Spleen (tissue), 7 donors: Measurements from ENCODE around the gene ADGRD1.

Source experiments
- POLR2A ChIP-seq, 3 donors: fragments of 450-650 bp; IDR thresholded peaks; one replicate each; pipeline ENCODE4 v1.5.1; 2017; ENCODE audit warnings: antibody characterized with exemption in 3 of 3, mild to moderate bottlenecking in 1 of 3
- POLR2AphosphoS5 ChIP-seq, 3 donors: sonication (generic); formaldehyde crosslinking; IDR thresholded peaks; one replicate each; pipeline ENCODE4 v1.5.1; 2017; ENCODE audit warnings: antibody characterized with exemption in 3 of 3
- TF ChIP-seq, protein P1 (sequence below), 11 experiments: fragments of 200-600 bp in 7 of 11; fragments of 450-650 bp in 4 of 11; sonication (generic) in 4 of 11; IDR thresholded peaks in 8 of 11; conservative IDR thresholded peaks in 3 of 11; 1 replicate in 7 of 11; 2 replicates in 4 of 11; pipeline versions ENCODE4 v1.4.0 to v1.8.0; 2016 to 2021; ENCODE audit warnings: antibody characterized with exemption in 11 of 11, inconsistent platforms in 4 of 11, mild to moderate bottlenecking in 1 of 11
- donor health status: DM: no; HTN: no; CAD: no; lungs with moderate emphysema.
- donor health status: DM: no; HTN: no; CAD: no.
- donor health status: DM: no; HTN: no; CAD: no.

DNA sequence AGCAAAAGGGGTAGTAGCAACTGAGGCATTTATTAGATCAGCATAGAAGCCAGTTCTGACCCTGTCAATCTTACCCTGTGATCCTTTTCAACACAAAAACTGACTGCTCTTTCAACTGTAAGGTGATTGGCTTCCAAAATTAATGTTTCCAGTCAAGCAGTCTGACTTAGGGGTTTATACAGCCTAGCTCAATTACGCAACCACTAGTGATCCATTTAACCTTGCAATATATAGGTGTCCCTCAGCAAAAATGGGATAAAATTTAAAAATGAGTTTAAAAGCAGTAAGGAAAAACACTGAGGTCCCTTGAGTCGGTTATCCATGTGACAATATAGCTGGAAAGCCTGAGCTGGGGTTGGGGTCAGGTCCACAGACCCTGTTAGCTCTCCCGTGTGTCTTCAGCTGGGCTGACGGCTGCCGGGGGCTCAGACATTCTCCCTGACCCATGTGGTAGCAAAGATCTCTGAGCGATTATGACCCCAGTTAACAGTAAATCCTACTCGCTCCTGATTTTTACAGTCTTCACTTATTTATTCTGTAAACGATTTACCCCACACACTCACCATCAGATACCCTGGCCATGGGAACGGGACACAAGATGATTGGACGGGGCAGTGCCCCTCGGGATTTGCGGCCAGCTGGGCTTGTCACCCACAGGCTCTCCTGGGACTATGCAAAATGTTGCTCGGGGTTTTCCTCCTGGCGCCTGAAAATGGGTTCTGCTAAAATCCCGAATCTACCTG lies 16.6 kb downstream of the ADGRD1 start:
- TF ChIP-seq, protein P1, sequence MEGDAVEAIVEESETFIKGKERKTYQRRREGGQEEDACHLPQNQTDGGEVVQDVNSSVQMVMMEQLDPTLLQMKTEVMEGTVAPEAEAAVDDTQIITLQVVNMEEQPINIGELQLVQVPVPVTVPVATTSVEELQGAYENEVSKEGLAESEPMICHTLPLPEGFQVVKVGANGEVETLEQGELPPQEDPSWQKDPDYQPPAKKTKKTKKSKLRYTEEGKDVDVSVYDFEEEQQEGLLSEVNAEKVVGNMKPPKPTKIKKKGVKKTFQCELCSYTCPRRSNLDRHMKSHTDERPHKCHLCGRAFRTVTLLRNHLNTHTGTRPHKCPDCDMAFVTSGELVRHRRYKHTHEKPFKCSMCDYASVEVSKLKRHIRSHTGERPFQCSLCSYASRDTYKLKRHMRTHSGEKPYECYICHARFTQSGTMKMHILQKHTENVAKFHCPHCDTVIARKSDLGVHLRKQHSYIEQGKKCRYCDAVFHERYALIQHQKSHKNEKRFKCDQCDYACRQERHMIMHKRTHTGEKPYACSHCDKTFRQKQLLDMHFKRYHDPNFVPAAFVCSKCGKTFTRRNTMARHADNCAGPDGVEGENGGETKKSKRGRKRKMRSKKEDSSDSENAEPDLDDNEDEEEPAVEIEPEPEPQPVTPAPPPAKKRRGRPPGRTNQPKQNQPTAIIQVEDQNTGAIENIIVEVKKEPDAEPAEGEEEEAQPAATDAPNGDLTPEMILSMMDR (IDR thresholded peaks at IDR 0.05 in 8 of 11, conservative IDR thresholded peaks at IDR 0.05 in 3 of 11), result no peak
- TF ChIP-seq POLR2AphosphoS5 (IDR thresholded peaks at IDR 0.05), result no peak
- TF ChIP-seq POLR2A (IDR thresholded peaks at IDR 0.05), result no peak
